Activated T-cell treated with anti-CD3 and anti-CD28 coated beads for 24 hours (primary cell): ENCODE measurements around the gene ESAM.
"Not testable (repeated sequence)": the region's sequence is repeated elsewhere in the genome, so short reads cannot be mapped to it uniquely, and the experiment has no call there.

Source experiments
- DNase-seq: peaks from one replicate; pipeline ENCODE4 v3.0.0-alpha.2; 2020; ENCODE audit warnings: low read depth

Gene ESAM

GRCh38 chr11:124776865-124777645, 15.0 kb upstream of the ESAM start:
- no peak for DNase-seq

- DNase-seq, result not testable (repeated sequence)
Observed at GRCh38 chr11:124770959-124771358, 8.9 kb upstream of the ESAM start.

GRCh38 chr11:124769806-124770774, 8.0 kb upstream of the ESAM start:
- DNase-seq, result no peak

- no peak for DNase-seq
Observed at GRCh38 chr11:124768914-124769313, 6.8 kb upstream of the ESAM start.

- DNase-seq, result no peak
Observed at GRCh38 chr11:124766156-124766555, 4.1 kb upstream of the ESAM start.

- peak; percentile 73 for DNase-seq
Observed at GRCh38 chr11:124763156-124763947, 1.3 kb upstream of the ESAM start.

- DNase-seq, result no peak
Observed at GRCh38 chr11:124762624-124763155, 600 bp upstream of the ESAM start.

GRCh38 chr11:124761301-124762104, 587 bp downstream of the ESAM start:
- no peak for DNase-seq

GRCh38 chr11:124760806-124761205, 1.3 kb downstream of the ESAM start:
- DNase-seq, result no peak

GRCh38 chr11:124760205-124760652, 1.9 kb downstream of the ESAM start:
- DNase-seq, result no peak

GRCh38 chr11:124759266-124760204, 2.6 kb downstream of the ESAM start:
- no peak for DNase-seq

- DNase-seq, result peak; percentile 55
Observed at GRCh38 chr11:124758355-124759265, 3.5 kb downstream of the ESAM start.

- DNase-seq, result no peak
Observed at GRCh38 chr11:124757320-124757719, 4.8 kb downstream of the ESAM start.

- DNase-seq, result no peak
Observed at GRCh38 chr11:124756753-124757227, 5.3 kb downstream of the ESAM start.

GRCh38 chr11:124756033-124756752, 5.9 kb downstream of the ESAM start:
- DNase-seq, result no peak

GRCh38 chr11:124754710-124755109, 7.4 kb downstream of the ESAM start:
- DNase-seq, result no peak

- no peak for DNase-seq
Observed at GRCh38 chr11:124754309-124754708, 7.8 kb downstream of the ESAM start.

GRCh38 chr11:124753624-124754023, 8.5 kb downstream of the ESAM start:
- DNase-seq, result no peak
